ENCODE data around the gene HCFC2.

GRCh38 chr12:104143002-104143401, 78.7 kb downstream of the HCFC2 start:
- no peak for TF ChIP-seq CTCF (IDR thresholded peaks at IDR 0.05; ENCODE audit: insufficient read depth, low read length)
- no peak for TF ChIP-seq REST (IDR thresholded peaks at IDR 0.05; ENCODE audit: insufficient replicate concordance, low read depth)
- no peak for TF ChIP-seq POLR2AphosphoS5 (IDR thresholded peaks at IDR 0.05; ENCODE audit: low read depth)

Data from HL-60 (cell line).